GM12864 (cell line): Measurements from ENCODE around the gene CD200.
"Not testable (repeated sequence)": the region's sequence is repeated elsewhere in the genome, so short reads cannot be mapped to it uniquely, and the experiment has no call there.

Experiments used
- DNase-seq: peaks from one replicate; pipeline ENCODE4 v3.0.0-alpha.2; 2011; ENCODE audit warnings: low read depth
- H3K4me3 ChIP-seq: 2 replicates; pipeline ENCODE4 v1.5.1; 2011; ENCODE audit warnings: mild to moderate bottlenecking, low read depth, low read length, control low read depth
- TF ChIP-seq, protein P1 (sequence below): IDR thresholded peaks from 2 replicates; pipeline ENCODE4 v1.5.1; 2011; ENCODE audit warnings: low read depth, mild to moderate bottlenecking, moderate library complexity, low read length, control low read depth, inconsistent platforms; ENCODE audit errors: missing control alignments

The CD200 gene

DNA sequence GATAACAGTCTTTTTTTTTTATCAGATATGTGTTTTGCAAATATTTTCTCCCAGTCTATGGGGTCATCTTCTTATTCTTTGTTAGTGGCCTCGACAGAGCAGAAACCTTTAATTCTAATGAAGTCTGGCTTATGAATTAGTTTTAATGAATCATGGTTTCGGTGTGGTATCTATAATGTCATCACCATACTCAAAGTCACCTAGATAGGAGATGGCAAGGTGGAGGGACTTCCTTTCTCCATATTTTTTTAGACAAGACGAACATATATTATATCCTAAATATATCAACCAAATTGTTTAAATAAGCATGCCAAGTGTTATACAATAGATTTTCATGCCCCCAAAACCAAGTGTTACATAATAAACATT, 60.4 kb downstream of the CD200 start:
- TF ChIP-seq, protein P1, sequence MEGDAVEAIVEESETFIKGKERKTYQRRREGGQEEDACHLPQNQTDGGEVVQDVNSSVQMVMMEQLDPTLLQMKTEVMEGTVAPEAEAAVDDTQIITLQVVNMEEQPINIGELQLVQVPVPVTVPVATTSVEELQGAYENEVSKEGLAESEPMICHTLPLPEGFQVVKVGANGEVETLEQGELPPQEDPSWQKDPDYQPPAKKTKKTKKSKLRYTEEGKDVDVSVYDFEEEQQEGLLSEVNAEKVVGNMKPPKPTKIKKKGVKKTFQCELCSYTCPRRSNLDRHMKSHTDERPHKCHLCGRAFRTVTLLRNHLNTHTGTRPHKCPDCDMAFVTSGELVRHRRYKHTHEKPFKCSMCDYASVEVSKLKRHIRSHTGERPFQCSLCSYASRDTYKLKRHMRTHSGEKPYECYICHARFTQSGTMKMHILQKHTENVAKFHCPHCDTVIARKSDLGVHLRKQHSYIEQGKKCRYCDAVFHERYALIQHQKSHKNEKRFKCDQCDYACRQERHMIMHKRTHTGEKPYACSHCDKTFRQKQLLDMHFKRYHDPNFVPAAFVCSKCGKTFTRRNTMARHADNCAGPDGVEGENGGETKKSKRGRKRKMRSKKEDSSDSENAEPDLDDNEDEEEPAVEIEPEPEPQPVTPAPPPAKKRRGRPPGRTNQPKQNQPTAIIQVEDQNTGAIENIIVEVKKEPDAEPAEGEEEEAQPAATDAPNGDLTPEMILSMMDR, result no peak
- no peak overlapping the region for H3K4me3 ChIP-seq
- no peak for DNase-seq

DNA sequence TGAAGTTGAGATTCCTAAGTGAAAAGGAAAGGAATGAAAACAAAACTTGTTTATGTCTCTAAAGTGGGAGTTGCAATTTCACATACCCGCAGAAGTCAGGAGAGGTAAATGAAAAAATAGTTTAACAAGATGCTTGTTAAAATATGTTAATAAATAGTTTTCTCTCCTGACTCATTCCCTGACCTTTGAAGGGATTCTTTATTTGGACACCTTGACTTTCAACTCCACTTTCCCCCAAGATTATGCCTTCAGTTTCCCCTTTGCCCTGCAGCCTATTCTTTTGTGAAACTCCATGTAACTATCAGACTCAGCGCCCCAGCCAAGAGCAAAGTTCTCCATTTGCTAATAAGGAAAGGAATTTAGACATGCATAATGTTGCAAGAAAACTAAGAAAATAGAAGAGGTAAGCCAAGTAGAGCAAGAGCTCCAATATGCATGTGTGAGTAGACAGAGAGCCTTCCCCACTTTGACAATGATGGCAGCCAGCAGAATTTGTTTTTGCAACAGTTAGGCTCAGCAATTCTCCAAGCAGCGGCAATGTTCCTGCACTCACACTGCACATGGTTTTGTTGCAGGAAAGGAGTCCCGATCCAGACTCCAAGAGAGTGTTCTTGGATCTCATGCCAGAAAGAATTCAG, 61.2 kb downstream of the CD200 start:
- no peak overlapping the region for H3K4me3 ChIP-seq
- TF ChIP-seq, protein P1, result no peak
- DNase-seq, result no peak

DNA sequence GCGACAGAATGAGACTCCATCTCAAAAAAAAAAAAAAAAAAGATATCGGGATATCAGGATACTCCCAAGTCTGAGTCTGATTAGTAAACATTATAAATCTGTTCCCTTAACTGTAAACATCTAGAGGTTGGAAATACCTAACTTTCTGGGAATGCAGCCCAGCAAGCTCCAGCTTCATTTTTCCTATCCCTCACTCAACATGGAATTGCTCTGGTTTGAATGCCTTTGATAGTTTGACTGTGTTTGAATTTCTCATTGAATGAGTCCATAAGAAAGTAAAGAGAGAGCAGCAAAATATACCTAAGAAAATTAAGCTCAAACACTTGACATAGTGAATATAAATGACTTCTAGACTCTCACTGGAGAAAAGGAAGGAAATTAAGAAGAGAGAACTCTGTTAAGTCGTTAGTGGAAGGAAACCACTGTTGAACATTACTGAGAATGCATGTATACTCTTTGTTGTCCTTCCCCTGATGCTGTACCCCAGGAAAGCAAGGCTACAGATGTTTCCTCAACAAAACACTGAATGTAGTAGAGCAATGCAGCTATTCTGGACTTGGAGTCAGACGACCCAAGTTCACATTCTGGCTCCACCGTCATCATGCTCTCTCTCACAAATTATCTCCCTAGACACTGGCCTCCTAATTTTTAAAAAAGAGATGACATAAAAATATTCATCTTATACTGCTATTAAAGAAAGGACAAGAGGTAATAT, 62.4 kb downstream of the CD200 start:
- TF ChIP-seq, protein P1, result no peak
- no peak for DNase-seq
- no peak overlapping the region for H3K4me3 ChIP-seq

DNA sequence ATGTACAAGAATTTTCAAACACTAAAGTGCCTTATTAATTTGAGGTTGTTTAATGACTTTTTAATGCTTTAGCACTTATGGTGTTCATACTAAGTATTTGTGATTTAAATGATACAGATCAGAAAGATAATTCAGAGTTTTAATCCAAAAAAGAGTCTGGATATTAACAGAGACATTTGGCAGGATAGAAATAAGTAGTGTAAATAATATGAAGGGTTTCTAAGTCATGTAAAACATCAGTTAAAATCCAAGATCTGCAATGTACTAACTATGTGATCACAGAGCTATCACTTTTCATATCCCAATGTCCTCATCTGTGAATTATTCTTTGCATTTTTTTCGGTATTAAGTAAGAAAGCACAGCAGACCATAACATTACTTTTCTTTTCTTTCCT, 62.9 kb downstream of the CD200 start:
- TF ChIP-seq, protein P1, result no peak
- no peak for DNase-seq
- no peak overlapping the region for H3K4me3 ChIP-seq

DNA sequence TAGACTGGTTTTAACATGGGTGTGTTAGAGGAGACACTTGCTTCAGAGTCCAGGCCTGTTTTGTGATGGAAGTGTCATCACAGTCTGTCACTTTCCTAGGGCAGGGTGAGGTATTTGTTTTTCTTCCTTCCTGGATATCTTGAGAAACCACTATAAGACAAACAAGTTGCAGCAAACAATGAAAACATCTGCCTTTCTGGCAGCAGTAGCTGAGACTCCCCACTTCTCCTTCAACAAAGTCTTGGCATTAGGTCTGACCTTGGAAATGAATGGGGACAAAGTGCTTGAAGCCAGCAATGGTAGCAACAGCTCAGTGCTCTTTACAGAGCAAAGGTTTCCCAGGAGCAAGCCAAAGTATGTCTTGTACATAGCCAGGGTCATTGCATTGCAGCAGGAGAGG, 64.6 kb downstream of the CD200 start:
- no peak overlapping the region for H3K4me3 ChIP-seq
- DNase-seq, result no peak
- TF ChIP-seq, protein P1, result no peak

DNA sequence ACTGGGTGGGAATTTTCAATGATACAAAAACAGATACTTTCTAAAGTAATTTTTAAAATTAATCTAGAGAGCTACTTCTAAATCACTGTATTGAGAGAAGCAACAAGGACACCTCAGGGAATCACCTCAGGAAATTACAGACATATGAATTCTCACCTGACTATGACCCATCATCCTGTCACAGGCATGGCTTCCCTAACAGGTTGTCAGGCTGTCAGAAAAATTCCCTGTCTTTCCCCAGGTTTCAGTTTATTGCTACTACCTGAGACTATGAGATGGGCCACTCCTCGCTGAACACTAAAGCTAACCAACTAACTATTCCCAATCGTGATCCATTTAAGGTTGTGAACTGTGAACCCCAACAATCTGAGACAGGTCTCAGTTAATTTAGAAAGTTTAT, 66.1 kb downstream of the CD200 start:
- no peak for DNase-seq
- TF ChIP-seq, protein P1, result no peak
- H3K4me3 ChIP-seq, result no peak overlapping the region

DNA sequence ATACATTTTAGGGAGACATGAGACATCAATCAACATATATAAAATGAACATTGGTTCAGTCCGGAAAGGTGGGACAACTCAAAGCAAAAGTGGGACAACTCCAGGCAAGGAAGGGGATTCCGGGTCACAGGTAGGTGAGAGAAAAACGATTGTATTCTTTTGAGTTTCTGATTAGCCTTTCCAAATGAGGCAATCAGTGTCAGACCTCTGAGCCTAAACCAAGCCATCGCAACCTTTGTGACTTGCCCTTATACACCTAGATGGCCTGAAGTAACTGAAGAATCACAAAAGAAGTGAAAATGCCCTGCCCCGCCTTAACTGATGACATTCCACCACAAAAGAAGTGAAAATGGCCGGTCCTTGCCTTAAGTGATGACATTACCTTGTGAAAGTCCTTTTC, 66.6 kb downstream of the CD200 start:
- H3K4me3 ChIP-seq, DNase-seq: not testable (repeated sequence)

DNA sequence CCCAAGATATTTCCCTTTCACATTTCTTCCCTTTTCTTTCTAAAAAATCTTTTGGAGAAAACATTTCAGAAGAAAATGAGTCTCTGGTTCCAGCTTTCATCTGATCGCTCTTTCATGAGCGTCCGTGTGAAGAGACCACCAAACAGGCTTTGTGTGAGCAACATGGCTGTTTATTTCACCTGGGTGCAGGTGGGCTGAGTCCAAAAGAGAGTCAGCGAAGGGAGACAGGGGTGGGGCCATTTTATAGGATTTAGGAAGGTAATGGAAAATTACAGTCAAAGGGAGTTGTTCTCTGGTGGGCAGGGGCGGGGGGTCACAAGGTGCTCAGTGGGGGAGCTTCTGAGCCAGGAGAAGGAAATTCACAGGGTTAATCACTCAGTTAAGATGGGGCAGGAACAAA, 67.4 kb downstream of the CD200 start:
- not testable (repeated sequence) for DNase-seq, H3K4me3 ChIP-seq
